GM19035 (cell line): Measurements from ENCODE around the gene TUBAL3.

Source experiments
- ATAC-seq: cut with Tn5 transposase; IDR thresholded peaks from one replicate; pipeline ENCODE4 v1.9.1; 2021; ENCODE audit not compliant: unreplicated experiment

The TUBAL3 gene

DNA sequence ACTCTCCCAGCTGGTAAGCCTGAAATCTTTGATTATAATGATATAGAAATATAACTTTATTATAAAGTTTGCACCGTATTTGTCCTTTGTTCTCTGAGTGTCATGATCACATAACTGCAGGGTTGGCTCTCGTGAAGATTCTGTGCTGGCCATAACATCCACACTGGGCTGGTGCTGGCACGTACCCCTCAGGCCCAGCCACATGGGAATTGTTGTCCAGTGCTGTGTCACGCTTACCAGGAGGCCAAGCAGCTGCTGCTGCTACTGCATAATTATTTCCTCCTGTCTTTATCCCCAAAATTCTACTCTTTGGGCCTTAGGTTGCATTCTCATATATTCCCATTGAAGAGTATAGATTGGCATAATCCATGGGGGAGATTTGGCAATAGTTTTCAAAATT, 60.6 kb downstream of the TUBAL3 start:
- no peak for ATAC-seq

DNA sequence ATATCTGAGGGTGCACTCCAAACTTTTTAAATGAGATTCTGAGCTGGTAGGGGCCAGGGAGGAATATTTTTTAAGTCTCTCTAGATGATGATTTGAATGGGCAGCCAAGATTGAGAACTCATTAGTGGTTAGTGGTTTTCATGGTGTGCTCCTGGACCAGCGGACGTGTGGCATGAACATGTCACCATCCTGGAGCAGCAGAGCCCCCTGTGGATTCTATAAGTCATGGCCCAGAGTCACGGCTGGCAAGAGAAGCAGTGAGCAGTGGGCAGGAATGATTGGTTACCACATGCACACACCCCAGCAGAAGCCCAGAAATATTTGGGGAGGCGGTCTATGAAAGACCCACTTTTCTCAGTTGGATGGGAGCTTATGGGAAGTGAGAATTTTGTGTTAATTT, 61.1 kb downstream of the TUBAL3 start:
- ATAC-seq, result no peak
